Mucosa of rectum (tissue), 2 donors: ENCODE results near the gene COX14.

ENCODE experiments used
- H3K27ac ChIP-seq, 2 donors: one replicate each; pipeline ENCODE4 v1.7.0; 2013; ENCODE audit warnings: inconsistent platforms in 2 of 2, low read depth in 2 of 2, low read length in 2 of 2
- H3K27me3 ChIP-seq, 2 donors: one replicate each; pipeline ENCODE4 v1.7.0; 2013; ENCODE audit warnings: low read length in 2 of 2; ENCODE audit not compliant: control insufficient read depth in 2 of 2, insufficient read depth in 2 of 2
- H3K36me3 ChIP-seq, 2 donors: one replicate each; pipeline ENCODE4 v1.7.0; 2013; ENCODE audit warnings: low read length in 2 of 2; ENCODE audit not compliant: control insufficient read depth in 2 of 2, insufficient read depth in 2 of 2
- H3K4me1 ChIP-seq, 2 donors: one replicate each; pipeline ENCODE4 v1.7.0; 2013; ENCODE audit warnings: low read length in 2 of 2, mild to moderate bottlenecking in 1 of 2; ENCODE audit not compliant: control insufficient read depth in 2 of 2, insufficient read depth in 2 of 2
- H3K4me3 ChIP-seq, 2 donors: one replicate each; pipeline ENCODE4 v1.7.0; 2013; ENCODE audit warnings: low read length in 2 of 2
- H3K9ac ChIP-seq, 2 donors: one replicate each; pipeline ENCODE4 v1.7.0; 2013; ENCODE audit warnings: low read length in 2 of 2, low read depth in 1 of 2, mild to moderate bottlenecking in 1 of 2
- H3K9me3 ChIP-seq, 2 donors: one replicate each; pipeline ENCODE4 v1.7.0; 2013; ENCODE audit warnings: low read length in 2 of 2; ENCODE audit not compliant: control insufficient read depth in 2 of 2
- donor health status: healthy.
- donor health status: Normal muscosa, but diverticular disease.

The COX14 gene

DNA sequence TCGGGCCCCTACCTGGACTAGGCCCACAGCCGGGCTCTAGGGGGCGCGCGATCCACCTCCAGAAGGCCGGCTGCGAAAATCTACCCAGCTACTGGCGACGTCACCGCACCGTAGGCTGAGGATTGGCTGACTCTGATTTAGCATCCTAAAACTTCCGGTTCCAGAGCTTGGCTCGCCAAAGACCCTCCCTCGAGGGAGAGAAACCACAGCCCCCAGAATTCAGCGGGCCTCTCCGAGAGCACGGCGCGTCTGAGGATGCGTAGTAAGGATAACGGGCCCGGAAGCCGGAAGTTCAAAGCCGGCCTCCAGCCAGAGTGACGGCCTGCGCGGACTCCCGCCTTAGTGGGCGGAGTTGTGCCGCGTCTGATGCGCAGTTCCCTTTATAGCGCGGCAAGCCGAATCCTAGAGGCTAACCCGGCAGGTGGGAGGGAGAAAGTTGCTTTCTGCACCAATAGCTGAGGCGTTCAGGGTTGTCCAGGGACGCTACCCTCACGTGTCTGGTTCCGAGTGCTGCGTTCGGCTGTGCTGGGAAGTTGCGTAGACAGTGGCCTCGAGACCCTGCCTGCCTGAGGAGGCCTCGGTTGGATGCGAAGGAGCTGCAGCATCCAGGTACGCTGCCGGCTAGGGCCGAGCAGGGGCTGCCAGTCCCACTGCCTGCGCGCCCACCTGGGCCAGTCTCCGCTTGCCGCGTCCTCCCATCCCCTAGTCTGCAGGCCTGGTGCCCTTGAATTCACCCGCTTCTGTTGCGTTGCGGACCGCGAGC lies at the start of gene COX14:
Gene COX14, plus strand, starts transcription at position 544 of the 763 bp plus-strand sequence. CDS start 7,808 bp downstream, outside the sequence.
- H3K27ac ChIP-seq = peak within 1 kb of the TSS; percentile 96 to 97
- peaks cover 28 to 30% of the 10 kb centered on the region in 2 donors for H3K4me1 ChIP-seq

DNA sequence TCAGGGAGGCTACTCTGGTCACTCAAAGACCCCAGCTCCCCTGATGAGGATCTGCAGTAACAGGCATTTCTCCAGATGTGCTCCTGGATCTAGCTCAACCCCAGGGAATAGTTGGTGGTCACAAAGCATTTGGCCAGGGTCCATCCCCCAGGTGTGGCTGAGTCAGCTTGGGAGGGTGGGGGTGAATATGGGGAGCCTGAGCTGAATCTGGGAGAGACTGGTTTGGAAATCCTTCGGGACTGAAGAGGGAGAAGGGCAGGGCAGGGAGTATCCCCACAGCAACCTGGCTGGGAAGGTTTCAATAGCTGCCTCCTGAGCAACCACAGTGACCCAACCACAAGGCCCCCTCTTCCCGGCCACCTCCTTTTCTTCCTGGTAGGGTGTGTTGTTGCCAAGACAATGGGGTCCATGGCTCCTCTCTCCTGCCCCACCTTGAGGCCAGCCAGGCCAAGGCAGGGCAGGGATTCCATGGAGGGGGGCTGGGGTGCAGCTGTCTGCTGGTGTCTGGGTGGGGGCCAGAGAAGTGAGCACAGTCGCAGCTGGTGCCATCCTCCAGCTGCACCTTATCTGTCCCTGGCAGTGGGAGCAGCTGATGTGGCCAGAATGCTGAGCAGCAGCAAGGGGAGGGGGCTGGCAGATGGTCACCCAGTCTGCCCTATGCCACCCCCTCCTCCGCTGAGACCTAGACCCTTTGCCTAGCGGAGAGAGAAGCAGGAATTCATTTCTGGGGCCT lies 49.1 kb upstream of the COX14 start:
- Histone ChIP-seq H3K4me1 (no peaks in the 10 kb centered on the region), H3K9ac (no peak overlapping the region), H3K27me3 (no peaks in the 10 kb centered on the region), H3K9me3 (no peaks in the 10 kb centered on the region), H3K4me3 (no peak overlapping the region), H3K27ac (no peak overlapping the region), H3K36me3 (no peaks in the 10 kb centered on the region)

More for the DNA sequence above, at the start of gene COX14:
- Histone ChIP-seq H3K4me3 (peak within 1 kb of the TSS; percentile 97 to 100), H3K27me3 (no peaks in the 10 kb centered on the region), H3K36me3 (peaks cover under 1 to 12% of the 10 kb centered on the region in 2 donors), H3K9me3 (no peaks in the 10 kb centered on the region), H3K9ac (peak within 1 kb of the TSS; percentile 90 to 98)

DNA sequence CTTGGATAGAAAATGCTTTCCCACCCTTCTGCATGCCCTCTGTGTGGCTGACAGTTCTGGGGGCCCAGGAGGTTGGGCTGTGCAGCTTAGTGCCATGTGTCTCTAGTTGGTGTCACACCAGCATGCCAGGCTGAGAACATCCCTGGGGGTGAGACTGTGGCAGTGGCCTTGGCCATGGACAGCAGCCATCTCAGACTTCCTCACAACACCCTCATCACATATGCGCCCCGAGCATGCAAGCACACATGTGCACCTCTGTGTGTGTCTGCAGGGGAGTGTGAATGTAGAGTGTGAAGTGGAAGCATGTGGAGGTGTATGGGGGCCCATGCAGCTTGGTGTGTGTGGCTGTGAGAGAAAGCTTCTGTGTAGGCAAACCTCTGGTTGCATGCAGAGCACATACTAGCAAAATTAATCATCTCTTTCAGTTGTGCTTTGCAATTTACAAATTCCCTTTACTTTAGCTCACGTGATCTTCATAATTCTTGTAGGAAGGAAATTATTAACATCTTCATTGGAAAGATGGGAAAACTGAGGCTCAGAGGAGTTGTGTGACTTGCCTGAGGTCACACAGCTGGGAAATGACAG lies 46.2 kb upstream of the COX14 start:
- no peak overlapping the region for H3K27ac ChIP-seq
- H3K9ac ChIP-seq = no peak overlapping the region

GRCh38 chr12:50066402-50066801 lies 45.6 kb upstream of the COX14 start:
- Histone ChIP-seq H3K27ac (no peak overlapping the region), H3K36me3 (no peaks in the 10 kb centered on the region), H3K4me3 (no peak overlapping the region)

More for the DNA sequence above, 46.2 kb upstream of the COX14 start:
- Histone ChIP-seq H3K4me3 (no peak overlapping the region), H3K9me3 (no peaks in the 10 kb centered on the region), H3K36me3 (no peaks in the 10 kb centered on the region), H3K4me1 (peaks cover 6 to 8% of the 10 kb centered on the region in 2 donors), H3K27me3 (peaks cover 0 to 2% of the 10 kb centered on the region in 2 donors)

DNA sequence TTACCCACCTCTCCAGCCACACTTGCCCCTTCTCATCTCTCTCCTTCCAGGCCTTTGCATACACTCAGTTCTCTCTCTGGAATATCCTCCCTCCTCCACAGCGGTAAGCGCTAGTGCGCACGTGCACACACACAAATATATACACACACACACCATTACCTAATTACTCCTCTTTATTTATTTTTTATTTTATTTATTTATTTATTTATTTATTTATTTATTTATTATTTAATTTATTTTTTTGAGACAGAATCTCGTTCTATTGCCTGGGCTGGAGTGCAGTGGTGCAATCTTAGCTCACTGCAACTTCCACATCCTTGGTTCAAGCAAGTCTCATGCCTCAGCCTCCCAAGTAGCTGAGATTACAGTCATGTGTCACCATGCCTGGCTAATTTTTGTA lies 43.0 kb upstream of the COX14 start:
- Histone ChIP-seq H3K36me3 (no peaks in the 10 kb centered on the region), H3K27ac (no peak overlapping the region), H3K9ac (no peak overlapping the region), H3K4me3 (no peak overlapping the region), H3K4me1 (peaks cover 6 to 8% of the 10 kb centered on the region in 2 donors), H3K27me3 (peaks cover 0 to 2% of the 10 kb centered on the region in 2 donors), H3K9me3 (no peaks in the 10 kb centered on the region)

More at GRCh38 chr12:50066402-50066801, 45.6 kb upstream of the COX14 start:
- H3K27me3 ChIP-seq = peaks cover 0 to 2% of the 10 kb centered on the region in 2 donors
- no peaks in the 10 kb centered on the region for H3K9me3 ChIP-seq
- H3K9ac ChIP-seq = no peak overlapping the region
- peaks cover 6 to 8% of the 10 kb centered on the region in 2 donors for H3K4me1 ChIP-seq

GRCh38 chr12:50069539-50069938 lies 42.5 kb upstream of the COX14 start:
- Histone ChIP-seq H3K27me3 (peaks cover 0 to 2% of the 10 kb centered on the region in 2 donors), H3K36me3 (no peaks in the 10 kb centered on the region), H3K27ac (no peak overlapping the region), H3K4me1 (peaks cover 6 to 8% of the 10 kb centered on the region in 2 donors), H3K9me3 (no peaks in the 10 kb centered on the region), H3K4me3 (no peak overlapping the region), H3K9ac (no peak overlapping the region)

- Histone ChIP-seq H3K4me3 (peak overlapping the region in 1 of 2 donors; percentile 31), H3K27me3 (peaks cover 0 to 2% of the 10 kb centered on the region in 2 donors), H3K4me1 (peaks cover 9 to 11% of the 10 kb centered on the region in 2 donors), H3K36me3 (no peaks in the 10 kb centered on the region), H3K9me3 (no peaks in the 10 kb centered on the region), H3K9ac (peak overlapping the region; percentile 33 to 52), H3K27ac (no peak overlapping the region)
These were observed 41.5 kb upstream of the COX14 start for GRCh38 chr12:50070314-50071060.

GRCh38 chr12:50072198-50072907 lies 39.7 kb upstream of the COX14 start:
- H3K9ac ChIP-seq = no peak overlapping the region
- H3K4me3 ChIP-seq = no peak overlapping the region
- no peak overlapping the region for H3K27ac ChIP-seq
- peaks cover 10 to 16% of the 10 kb centered on the region in 2 donors for H3K4me1 ChIP-seq
- no peaks in the 10 kb centered on the region for H3K9me3 ChIP-seq
- H3K36me3 ChIP-seq = no peaks in the 10 kb centered on the region
- H3K27me3 ChIP-seq = peaks cover 0 to 2% of the 10 kb centered on the region in 2 donors

DNA sequence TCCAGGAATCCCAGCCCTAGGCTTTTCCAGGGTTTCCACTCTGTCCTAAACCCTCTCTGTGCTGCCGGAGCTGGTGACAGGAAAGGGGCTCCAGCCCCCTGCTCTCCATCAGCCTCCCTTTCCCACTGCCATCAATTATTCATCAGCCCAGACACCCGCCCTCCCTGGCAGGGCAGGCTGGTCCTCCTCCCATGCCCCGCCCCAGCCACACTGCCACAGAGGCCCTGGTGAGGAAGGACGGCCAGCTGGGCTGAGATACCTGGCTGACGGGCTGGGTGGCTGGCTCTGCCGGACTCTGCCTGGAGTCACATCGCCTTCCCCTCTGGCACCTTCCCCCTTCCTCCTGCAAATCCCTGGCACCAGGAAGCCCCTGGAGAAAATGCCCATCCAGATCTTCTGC lies 38.8 kb upstream of the COX14 start:
- Histone ChIP-seq H3K4me3 (no peak overlapping the region), H3K9ac (no peak overlapping the region), H3K9me3 (no peaks in the 10 kb centered on the region), H3K4me1 (peaks cover 10 to 16% of the 10 kb centered on the region in 2 donors), H3K27ac (no peak overlapping the region), H3K36me3 (no peaks in the 10 kb centered on the region), H3K27me3 (peaks cover 0 to 2% of the 10 kb centered on the region in 2 donors)
